Measurements from ENCODE around the gene TTI1.
"Not testable (repeated sequence)": the region's sequence is repeated elsewhere in the genome, so short reads cannot be mapped to it uniquely, and the experiment has no call there.

Gene TTI1

DNA sequence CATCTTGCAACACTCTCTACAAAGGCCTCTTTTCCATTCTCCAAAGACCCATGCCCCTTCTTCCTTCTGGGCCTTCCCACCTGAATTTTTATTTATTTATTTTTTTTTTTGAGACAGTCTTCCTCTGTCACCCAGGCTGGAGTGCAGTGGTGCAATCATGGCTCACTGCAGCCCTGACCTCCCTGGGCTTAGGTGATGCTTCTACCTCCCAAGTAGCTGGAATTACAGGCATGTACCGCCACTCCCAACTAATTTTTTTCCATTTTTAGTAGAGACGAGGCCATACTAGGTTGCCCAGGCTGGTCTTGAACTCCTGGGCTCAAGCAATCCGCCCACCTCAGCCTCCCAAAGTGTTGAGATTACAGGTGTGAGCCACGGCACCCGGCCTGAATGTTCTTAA is 23.8 kb downstream of the TTI1 start:
- not testable (repeated sequence) for H3K4me3 Mint-ChIP-seq; H3K27me3 Mint-ChIP-seq (ENCODE audit: low read depth); H3K9me3 Mint-ChIP-seq; H3K27ac Mint-ChIP-seq; H3K4me1 Mint-ChIP-seq (ENCODE audit: low read depth)
- H3K36me3 Mint-ChIP-seq (ENCODE audit: low read depth), result peaks cover 35% of the 10 kb centered on the region

DNA sequence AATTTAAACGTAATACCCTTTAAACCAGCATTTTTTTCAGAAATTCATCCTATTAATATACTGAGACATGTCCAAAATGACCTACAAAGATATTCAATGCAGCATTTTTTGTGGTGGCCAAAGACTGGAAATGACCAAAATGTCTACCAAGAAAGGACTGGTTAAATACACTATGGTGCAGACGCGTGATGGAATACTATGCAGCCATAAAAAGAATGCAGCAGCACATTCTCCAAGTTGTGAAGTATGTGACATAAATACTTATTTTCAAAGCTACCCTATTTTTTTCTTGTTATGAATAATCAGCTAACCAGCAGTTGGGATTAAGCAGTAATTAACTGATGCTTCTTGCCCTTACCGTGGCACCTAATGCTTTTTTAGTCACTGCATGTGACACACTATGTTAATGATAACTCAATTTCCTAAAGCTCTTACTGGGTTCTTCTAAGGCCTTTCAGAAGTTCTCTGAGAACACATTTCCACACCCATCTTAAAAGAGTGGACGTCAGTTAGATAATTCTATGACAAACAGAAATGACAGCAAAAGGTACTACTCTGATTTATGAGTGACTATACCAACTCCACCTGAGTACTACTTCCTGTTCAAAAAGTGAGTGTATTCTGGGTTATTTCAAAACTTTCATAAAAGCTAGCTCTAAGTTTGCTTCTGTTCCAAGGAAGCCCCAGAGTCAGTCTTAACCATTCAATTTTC is 24.9 kb downstream of the TTI1 start:
- Mint-ChIP-seq H3K27me3 (ENCODE audit: low read depth) (no peaks in the 10 kb centered on the region), H3K4me3 (no peak overlapping the region), H3K36me3 (ENCODE audit: low read depth) (peaks cover 33% of the 10 kb centered on the region), H3K9me3 (no peaks in the 10 kb centered on the region), H3K4me1 (ENCODE audit: low read depth) (peaks cover 10% of the 10 kb centered on the region), H3K27ac (no peak overlapping the region)

DNA sequence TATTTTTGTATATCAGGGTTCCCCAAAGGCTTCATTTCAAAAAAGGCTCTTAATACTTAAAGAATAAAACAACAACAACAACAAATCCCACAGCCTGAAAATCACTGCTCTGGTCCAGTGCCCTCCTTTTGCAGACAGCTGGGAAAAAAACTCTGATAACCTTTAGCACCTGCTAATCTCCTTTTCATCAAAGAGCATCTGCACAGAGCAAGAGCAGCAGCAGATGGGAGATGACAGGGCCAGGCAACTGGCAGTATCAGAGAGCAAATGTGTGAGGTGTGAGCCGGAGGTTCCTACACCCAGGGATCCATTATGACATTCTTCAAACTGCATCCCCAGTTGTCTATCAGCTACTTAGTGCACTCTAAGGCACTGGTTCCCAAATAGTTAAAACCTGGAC is 25.7 kb downstream of the TTI1 start:
- no peaks in the 10 kb centered on the region for H3K9me3 Mint-ChIP-seq
- no peak overlapping the region for H3K27ac Mint-ChIP-seq
- no peak overlapping the region for H3K4me3 Mint-ChIP-seq
- H3K4me1 Mint-ChIP-seq (ENCODE audit: low read depth), result peaks cover 10% of the 10 kb centered on the region
- no peaks in the 10 kb centered on the region for H3K27me3 Mint-ChIP-seq (ENCODE audit: low read depth)
- peaks cover 27% of the 10 kb centered on the region for H3K36me3 Mint-ChIP-seq (ENCODE audit: low read depth)

DNA sequence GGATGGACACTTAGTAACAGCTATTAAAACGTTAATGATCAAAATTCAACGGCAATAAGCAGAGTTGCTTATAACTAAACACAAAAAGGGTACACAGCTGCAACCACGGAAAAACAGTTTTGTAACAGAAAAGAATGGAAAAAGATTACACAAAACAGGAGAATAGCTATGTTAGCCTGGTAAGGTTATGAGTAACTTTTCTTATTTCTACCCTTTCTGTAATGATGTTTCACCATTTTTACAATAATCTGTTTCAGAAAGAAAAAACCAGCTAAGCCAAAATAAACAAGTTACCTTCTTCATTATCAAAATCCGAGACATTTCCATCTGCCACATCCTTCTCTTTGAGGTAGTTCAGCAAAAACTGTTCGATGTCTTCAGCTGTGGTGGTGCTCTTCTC is 27.4 kb downstream of the TTI1 start:
- no peaks in the 10 kb centered on the region for H3K9me3 Mint-ChIP-seq
- H3K36me3 Mint-ChIP-seq (ENCODE audit: low read depth), result peaks cover 28% of the 10 kb centered on the region
- H3K27ac Mint-ChIP-seq, result no peak overlapping the region
- H3K4me3 Mint-ChIP-seq, result no peak overlapping the region
- no peaks in the 10 kb centered on the region for H3K27me3 Mint-ChIP-seq (ENCODE audit: low read depth)
- peaks cover 17% of the 10 kb centered on the region for H3K4me1 Mint-ChIP-seq (ENCODE audit: low read depth)

DNA sequence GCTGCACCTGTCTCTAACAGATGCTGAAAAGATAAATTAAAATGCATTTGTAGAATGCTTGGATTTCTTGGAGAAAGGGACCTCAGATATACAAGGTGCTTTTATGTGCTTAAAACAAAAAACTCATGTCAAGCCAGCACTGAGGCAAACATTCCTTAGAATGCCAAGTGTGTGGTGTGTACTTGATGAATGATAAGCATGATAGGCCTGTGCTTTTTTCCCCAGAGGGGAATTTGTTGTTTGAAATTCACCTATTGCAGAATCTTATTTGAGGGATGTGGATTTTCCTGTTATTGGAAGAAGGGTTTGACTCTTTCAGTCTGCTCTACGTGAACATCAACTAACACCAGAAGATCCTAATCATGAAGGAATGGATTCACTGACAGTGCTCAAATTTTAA is 28.8 kb downstream of the TTI1 start:
- H3K27ac Mint-ChIP-seq, result no peak overlapping the region
- no peak overlapping the region for H3K4me3 Mint-ChIP-seq
- H3K9me3 Mint-ChIP-seq, result no peaks in the 10 kb centered on the region
- peaks cover 18% of the 10 kb centered on the region for H3K4me1 Mint-ChIP-seq (ENCODE audit: low read depth)
- peaks cover 34% of the 10 kb centered on the region for H3K36me3 Mint-ChIP-seq (ENCODE audit: low read depth)
- no peaks in the 10 kb centered on the region for H3K27me3 Mint-ChIP-seq (ENCODE audit: low read depth)

DNA sequence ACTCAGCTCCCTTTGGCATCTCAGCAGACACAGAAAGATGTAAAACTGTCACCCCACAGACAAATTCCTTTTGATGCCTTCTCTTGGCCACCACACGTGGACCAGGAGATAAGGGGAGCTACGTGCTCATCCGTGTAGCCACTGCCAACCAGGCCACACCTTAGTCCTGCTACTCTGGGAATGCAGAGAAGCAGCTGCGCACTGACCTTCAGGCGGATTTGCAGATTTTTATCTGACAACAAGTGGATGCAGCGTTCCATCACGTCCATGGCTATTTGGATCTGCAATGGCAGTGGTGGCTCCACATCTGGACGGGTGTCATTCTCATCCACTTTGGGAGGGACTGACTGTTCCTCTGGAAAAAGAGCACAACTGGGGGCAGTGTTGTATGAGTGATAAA is 30.8 kb downstream of the TTI1 start:
- Mint-ChIP-seq H3K27ac (no peak overlapping the region), H3K36me3 (ENCODE audit: low read depth) (peaks cover 34% of the 10 kb centered on the region), H3K9me3 (no peaks in the 10 kb centered on the region), H3K27me3 (ENCODE audit: low read depth) (no peaks in the 10 kb centered on the region), H3K4me1 (ENCODE audit: low read depth) (peaks cover 18% of the 10 kb centered on the region), H3K4me3 (no peak overlapping the region)

DNA sequence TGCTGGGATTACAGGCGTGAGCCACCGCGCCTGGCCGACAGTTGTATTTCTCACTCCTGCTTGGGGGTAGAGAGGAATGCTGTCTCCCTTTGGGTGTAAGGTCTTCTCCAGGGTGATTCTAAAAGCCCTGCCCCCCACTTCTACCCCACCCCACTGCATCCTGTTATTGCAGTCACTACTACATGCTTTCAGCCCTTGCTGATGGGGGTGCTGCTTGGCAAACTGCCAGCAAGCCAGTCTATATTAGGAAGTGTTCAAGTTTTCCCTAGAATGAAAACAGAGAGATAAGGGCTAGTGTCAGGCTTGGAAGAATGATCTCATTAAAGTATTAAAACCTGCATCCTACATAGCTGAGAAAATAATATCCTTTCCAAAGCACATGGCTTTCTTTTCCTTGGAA is 31.3 kb downstream of the TTI1 start:
- H3K27me3 Mint-ChIP-seq (ENCODE audit: low read depth), result no peaks in the 10 kb centered on the region
- H3K4me1 Mint-ChIP-seq (ENCODE audit: low read depth), result peaks cover 18% of the 10 kb centered on the region
- no peaks in the 10 kb centered on the region for H3K9me3 Mint-ChIP-seq
- no peak overlapping the region for H3K4me3 Mint-ChIP-seq
- H3K27ac Mint-ChIP-seq, result no peak overlapping the region
- peaks cover 38% of the 10 kb centered on the region for H3K36me3 Mint-ChIP-seq (ENCODE audit: low read depth)

DNA sequence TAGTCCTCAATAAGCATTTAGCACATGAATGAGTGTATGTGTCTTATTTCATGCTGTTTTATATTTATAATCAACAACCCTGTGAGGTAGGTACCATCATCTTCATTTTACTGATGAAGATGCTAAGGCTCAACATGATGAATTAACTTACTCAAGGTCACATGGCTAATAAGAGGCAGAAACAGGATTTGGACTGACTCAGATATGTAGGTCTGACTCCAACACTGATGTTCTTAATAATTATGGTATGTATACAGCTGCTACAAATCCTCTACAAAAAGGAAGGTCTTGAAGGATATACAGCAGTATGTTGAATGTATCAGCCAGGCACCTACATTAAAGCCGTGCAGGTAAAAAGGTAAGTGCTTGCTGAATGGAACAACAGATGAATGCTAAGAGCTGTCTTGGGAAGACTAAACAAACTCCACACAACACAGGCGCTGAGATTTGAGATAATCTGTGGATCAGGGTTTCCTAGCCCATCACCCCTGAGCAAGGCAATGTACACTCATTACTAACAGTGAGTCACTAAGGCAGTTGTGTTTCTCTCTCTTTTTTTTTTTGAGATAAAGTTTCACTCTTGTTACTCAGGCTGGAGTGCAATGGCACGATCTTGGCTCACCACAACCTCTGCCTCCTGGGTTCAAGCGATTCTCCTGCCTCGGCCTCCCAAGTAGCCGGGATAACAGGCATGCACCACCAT is 31.9 kb downstream of the TTI1 start:
- H3K27ac Mint-ChIP-seq, result no peak overlapping the region
- peaks cover 37% of the 10 kb centered on the region for H3K36me3 Mint-ChIP-seq (ENCODE audit: low read depth)
- no peaks in the 10 kb centered on the region for H3K27me3 Mint-ChIP-seq (ENCODE audit: low read depth)

DNA sequence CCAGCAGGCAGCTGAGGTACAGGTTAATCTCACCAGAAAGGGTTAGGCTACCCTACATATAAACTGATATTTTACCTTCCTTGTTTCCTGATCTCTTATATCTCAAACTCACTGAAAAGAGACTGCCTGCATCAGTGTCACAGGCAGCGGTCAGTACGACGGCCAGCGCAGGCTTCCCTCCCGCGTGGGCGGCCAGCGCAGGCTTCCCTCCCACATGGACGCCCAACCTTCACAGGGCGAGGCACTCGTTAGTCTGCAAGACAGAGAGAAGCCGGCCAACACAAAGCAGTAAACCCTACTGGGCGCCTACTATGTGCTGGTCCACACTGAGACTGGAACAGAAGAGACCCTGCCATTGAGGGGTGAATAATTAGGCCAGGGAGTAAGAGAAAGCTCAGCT is 33.0 kb downstream of the TTI1 start:
- Mint-ChIP-seq H3K4me3 (no peak overlapping the region), H3K9me3 (no peaks in the 10 kb centered on the region), H3K27ac (no peak overlapping the region), H3K4me1 (ENCODE audit: low read depth) (peaks cover 12% of the 10 kb centered on the region), H3K27me3 (ENCODE audit: low read depth) (no peaks in the 10 kb centered on the region), H3K36me3 (ENCODE audit: low read depth) (peaks cover 37% of the 10 kb centered on the region)

More for the DNA sequence above, 31.9 kb downstream of the TTI1 start:
- Mint-ChIP-seq H3K4me3 (no peak overlapping the region), H3K4me1 (ENCODE audit: low read depth) (peaks cover 14% of the 10 kb centered on the region), H3K9me3 (no peaks in the 10 kb centered on the region)

DNA sequence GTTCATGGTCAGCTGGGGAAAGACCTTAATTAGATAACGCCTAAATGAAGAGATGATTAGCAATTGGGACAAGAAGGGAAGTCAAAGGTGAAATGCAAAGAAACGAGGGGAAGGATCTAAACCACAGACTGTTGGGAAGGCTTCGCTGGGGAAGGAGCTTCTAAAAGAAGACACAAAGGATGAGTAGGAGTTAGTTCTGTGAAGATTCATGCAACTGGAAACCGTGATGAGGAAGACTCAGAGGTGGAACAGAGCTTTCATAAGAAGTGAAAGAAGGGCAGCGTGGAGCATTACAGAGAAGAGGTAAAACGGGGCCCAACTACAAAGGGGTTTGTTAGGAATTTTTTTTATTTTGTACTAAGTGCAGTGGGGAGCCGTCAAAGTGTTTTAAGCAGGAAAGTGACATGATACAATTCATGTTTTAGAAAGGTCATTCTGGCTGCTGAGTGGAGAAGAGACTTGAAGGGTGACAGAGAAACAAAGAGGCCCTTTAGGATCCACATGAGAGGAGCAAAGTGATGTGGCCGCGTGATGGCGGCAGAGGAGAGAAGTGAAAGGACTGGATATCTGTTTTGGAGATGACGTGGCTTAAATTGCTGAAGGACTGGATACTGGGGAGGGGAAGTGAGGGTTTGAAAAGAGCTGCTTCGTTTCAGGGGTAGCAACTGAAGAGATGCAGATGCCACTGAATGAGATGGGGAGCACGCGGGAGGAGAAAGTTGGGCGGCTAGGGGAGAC is 33.6 kb downstream of the TTI1 start:
- H3K27me3 Mint-ChIP-seq (ENCODE audit: low read depth), result no peaks in the 10 kb centered on the region
- no peaks in the 10 kb centered on the region for H3K9me3 Mint-ChIP-seq
- H3K4me3 Mint-ChIP-seq, result no peak overlapping the region
- H3K4me1 Mint-ChIP-seq (ENCODE audit: low read depth), result peaks cover 8% of the 10 kb centered on the region
- H3K36me3 Mint-ChIP-seq (ENCODE audit: low read depth), result peaks cover 38% of the 10 kb centered on the region
- no peak overlapping the region for H3K27ac Mint-ChIP-seq

DNA sequence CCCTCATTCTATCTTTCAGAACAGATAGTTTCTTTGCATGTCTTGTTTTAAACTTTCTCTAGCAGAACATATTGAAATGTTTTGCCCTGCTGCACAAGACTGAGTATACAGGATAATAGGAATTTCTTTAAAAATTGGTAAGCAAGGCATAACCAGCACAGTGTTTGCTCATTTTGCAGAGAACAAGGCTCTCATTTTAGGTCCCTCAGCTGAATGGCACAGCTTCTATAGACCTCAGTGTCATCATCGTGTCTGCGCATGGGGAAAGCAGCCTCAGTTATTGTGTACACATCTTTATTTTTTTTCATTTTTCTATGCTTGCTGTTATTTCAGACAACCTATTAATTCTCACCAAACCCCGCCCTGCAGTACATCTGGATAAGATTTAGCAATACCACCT is 35.7 kb downstream of the TTI1 start:
- peaks cover 8% of the 10 kb centered on the region for H3K4me1 Mint-ChIP-seq (ENCODE audit: low read depth)
- no peaks in the 10 kb centered on the region for H3K9me3 Mint-ChIP-seq
- H3K27ac Mint-ChIP-seq, result no peak overlapping the region
- no peaks in the 10 kb centered on the region for H3K27me3 Mint-ChIP-seq (ENCODE audit: low read depth)
- H3K36me3 Mint-ChIP-seq (ENCODE audit: low read depth), result peaks cover 43% of the 10 kb centered on the region
- H3K4me3 Mint-ChIP-seq, result no peak overlapping the region

DNA sequence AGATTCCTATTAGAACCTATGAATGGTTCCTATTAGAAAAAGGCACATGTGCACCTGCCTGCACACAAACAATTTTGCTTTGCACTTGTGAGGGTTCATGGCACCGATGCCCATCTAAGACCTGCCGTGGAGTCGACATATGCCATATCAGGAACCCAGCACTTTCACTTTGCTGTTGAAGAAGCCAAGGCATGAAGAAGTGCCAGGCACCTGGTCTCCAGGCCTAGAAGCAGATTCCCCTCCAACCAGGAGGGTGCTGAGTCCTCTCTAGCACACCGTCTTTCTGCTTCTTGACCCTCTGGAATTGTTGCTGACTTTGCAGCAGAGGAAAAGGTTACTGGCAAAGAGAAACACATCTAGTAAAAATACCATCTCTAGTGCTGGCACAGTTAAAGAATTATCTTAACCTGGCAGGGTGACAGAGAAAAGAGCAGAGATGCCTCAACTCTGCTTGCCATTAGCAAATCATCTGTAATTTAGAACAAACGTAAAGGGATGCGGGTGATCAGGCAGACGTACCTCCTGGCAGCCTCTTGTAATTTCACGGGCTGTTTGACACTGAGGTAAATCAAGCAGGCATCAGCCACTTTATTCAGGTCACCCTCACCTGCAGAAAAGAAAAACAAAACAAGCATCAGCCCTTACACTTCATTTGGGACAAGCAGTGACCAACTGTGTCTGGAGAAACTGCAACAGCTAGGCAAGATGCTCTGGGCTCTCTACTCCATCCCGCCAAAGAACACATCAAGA is 37.2 kb downstream of the TTI1 start:
- Mint-ChIP-seq H3K4me1 (ENCODE audit: low read depth) (peaks cover 10% of the 10 kb centered on the region), H3K36me3 (ENCODE audit: low read depth) (peaks cover 39% of the 10 kb centered on the region), H3K27ac (no peak overlapping the region), H3K9me3 (no peaks in the 10 kb centered on the region), H3K4me3 (no peak overlapping the region), H3K27me3 (ENCODE audit: low read depth) (no peaks in the 10 kb centered on the region)

DNA sequence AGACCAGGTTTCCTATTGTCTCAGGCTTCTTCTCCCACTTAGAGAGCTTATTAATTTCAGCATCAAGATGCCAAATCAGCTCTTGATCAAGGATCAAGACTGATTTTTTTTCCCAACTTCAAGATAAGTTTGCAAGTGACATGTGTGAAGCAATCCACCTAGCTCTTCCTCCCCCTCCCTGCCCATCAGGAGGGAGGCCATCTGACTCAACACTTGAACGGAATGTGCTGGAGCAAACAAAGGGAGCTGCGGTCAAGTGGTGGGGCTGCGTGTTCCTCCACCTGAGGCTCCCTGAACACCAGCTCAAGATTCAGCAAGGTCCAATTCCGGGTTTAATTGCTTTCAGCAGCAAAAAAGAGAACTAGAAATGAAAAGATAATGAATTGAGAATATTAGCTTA is 38.7 kb downstream of the TTI1 start:
- H3K27ac Mint-ChIP-seq, result no peak overlapping the region
- no peaks in the 10 kb centered on the region for H3K9me3 Mint-ChIP-seq
- peaks cover 38% of the 10 kb centered on the region for H3K36me3 Mint-ChIP-seq (ENCODE audit: low read depth)
- no peaks in the 10 kb centered on the region for H3K27me3 Mint-ChIP-seq (ENCODE audit: low read depth)
- H3K4me1 Mint-ChIP-seq (ENCODE audit: low read depth), result peaks cover 24% of the 10 kb centered on the region
- H3K4me3 Mint-ChIP-seq, result no peak overlapping the region

DNA sequence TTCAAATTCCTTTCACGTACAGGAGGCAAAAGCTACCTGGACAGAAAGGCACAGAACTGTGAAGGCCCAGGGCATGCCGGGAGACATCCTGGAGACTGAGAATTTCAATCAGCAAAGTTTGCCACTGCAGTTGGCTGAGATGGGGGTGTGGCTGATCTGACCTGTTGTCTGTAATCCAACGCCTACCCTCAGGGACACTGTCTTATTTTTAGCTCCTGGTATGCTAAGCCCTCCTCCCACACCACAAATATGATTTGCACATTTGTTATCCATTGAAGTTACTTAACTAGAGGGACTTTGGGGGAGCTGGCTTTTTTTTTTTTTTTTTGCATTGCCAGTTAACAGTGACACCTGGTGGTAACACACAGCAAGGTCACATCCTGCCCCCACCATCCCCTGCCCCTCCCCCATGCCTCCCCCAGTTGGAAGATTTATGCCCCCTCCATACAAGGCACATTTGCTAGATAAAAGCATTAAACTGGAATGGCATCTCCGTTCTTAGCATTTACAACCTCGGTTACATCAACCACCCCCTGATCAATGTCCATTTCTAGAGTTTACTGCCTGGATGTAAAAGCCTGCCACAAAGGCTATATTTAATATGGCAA is 40.4 kb downstream of the TTI1 start:
- H3K4me1 Mint-ChIP-seq (ENCODE audit: low read depth), result peaks cover 26% of the 10 kb centered on the region
- H3K4me3 Mint-ChIP-seq, result no peak overlapping the region
- H3K27ac Mint-ChIP-seq, result no peak overlapping the region
- peaks cover 41% of the 10 kb centered on the region for H3K36me3 Mint-ChIP-seq (ENCODE audit: low read depth)
- H3K9me3 Mint-ChIP-seq, result no peaks in the 10 kb centered on the region
- H3K27me3 Mint-ChIP-seq (ENCODE audit: low read depth), result no peaks in the 10 kb centered on the region

All from T-helper 1 cell treated with Interleukin-12 subunit alpha and Interleukin-12 subunit beta and Interleukin-4 antibody, amounts not matched to agents 30 μg/mL and 1 μg/mL, for 36 hours (primary cell).